COLO829 (cell line): ENCODE data around the gene RTN4RL2.

ENCODE experiments used
- DNase-seq: peaks from one replicate; pipeline ENCODE4 v3.0.0; 2012; ENCODE audit warnings: low spot score

RTN4RL2 gene

GRCh38 chr11:57481315-57481714 is 21.0 kb downstream of the RTN4RL2 start:
- no peak for DNase-seq

DNA sequence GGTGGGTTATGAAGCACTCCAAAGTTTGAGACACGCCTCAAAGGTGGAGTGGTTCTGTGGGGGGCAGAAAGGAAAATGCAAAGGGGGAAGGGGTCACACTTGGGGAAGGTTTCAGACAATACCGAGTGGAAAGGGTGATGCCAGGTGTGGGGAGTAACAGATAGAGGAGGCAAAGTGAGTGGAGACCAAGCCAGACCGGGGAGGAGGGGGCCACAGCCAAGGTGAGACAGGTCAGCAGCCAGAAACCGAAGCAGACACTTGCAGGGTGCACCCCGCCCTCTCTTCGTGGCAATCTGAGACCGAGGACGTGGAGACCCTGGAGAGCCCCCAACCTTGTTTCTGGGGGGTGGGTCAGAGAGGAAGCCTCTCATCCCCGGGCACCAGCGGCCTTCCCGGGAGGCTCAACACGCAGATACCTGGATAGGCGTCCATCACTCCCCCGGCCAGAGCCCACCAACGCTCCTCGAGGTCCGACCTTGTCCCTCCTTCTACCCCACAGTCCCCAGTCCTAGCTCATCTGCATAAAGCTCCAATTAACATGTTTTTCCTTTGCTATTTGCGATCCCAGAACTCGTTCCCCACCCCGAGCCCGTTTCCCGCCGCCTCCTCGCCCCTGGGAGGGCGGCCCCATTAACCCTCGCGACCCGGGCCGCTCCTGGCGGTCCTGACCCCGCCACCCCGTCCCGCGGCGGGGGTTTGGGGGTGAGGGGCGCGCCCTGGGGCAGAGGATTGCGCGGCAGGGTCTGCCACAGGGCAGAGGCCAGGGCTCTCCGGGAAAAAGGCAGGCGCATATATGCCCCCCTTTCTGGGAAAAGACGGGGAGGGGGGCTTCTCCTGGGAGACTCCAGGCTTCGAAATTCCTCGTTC is 21.8 kb downstream of the RTN4RL2 start:
- no peak for DNase-seq

- peak; percentile 43 for DNase-seq
These were observed 22.6 kb downstream of the RTN4RL2 start for GRCh38 chr11:57482782-57483561.

DNA sequence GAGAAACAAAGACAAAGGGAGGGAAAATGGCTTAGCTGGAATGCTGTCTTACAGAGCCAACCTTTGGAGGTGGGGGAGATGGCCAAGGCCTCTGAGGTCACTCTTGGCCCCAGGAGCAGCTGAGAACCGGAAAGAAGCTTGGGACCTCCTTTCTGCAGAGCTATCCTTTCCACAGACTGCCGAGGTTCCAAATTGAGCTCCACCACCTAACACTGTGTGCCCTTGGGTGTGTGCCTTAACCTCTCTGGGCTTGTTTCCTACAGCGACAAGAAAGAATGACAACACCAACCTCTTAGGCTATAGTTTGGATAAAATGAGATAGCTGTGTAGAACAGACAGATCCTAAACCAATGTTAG is 23.2 kb downstream of the RTN4RL2 start:
- DNase-seq: no peak

DNA sequence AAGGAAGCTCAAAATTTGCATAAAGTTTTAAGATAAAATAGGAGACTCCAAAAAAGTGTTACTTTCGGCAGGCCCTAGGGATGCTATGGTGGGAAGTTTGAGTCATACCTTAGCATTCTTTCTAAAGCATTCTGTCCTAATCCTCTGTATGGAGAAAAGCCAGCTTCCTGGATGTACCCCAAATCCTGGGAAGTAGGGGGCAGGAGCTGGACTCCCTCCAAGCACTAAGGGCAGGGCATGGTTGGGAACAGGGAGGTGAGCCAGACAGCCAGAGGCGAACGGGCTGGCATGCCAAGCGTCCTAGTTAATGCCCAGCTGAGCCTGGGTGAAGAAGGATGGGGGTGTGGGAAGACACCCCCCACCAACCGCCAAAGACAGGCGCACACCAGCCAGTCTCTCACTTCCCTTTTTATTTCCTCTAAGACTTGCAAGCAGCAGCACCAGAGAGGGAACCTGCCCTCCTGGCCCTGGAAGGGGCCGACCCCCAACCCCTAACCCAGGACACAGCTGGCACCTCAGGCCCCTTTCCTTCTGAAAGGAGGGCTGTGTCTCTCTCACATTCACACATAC is 23.9 kb downstream of the RTN4RL2 start:
- DNase-seq: no peak

DNA sequence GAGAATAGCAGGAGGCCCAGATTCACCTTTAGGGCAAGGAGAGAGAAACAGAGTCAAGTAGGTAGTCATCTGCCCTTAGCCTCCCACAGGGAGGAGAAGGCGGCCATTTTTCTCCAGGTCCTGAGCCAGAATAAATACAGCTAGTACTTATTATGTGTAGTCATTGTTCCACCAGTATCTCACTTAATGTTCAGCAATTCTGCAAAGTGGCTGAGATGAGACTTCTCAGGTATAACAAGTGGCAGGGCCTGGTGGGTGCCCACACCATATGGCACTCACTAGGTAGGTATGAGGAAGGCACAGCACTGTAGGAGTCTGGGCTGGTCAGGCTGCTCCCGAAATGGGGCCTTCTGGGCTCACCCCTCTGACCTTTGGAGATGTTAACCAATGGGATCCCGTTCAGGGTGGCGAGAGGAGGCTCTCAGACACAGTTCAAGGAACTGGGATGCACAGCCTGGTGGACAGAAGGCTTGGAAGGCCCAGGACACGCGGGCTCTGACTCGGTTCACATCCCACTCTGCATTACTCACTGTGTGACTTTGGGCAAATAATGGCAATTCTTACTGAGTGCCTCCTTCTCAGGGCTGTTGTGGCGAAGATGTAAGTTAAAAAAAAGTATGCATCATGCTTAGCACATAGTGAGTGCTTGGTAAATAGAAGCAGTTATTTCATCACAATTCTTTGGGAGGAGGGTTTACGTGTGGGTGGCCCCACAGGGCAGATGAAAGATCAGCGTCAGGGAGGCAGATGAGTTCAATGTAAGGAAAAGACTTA is 25.1 kb downstream of the RTN4RL2 start:
- no peak for DNase-seq

DNA sequence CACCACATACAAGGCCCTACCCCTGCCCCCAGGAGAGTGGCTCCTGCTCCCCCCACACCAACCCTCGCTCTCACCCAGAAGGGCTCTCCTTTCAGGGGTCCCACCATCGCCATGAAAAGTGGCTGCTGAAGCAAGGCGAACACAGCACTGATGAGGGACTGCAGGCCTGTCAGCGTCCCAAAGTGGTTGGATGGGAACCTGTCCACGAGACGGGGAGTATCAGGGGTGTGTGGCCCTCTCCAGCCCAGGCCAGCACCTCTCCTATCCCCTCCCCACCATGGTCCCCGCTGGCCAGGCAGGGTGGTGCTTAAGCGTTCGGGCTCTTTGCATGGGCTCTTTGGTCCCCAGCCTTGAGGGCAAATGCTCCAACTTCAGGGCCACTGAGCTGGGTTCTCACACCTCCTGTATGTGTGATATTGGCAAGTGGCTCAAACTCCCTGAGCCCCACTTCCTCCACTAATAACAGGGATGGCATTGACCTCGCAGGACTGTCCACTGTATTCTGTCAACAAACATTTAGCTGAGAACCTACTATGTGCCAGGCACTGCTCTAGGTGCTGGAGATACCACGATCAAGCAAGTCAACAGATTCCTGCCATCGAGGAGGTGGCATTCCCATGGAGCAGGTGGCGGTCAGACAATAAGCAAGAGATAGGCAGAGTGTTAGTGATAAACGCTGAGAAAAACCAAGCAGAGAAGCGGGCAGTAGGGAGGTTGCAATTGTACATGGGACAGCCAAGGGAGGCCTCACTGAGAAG is 26.9 kb downstream of the RTN4RL2 start:
- DNase-seq: no peak

- DNase-seq: no peak
These were observed 27.8 kb downstream of the RTN4RL2 start for GRCh38 chr11:57487920-57488659.

DNA sequence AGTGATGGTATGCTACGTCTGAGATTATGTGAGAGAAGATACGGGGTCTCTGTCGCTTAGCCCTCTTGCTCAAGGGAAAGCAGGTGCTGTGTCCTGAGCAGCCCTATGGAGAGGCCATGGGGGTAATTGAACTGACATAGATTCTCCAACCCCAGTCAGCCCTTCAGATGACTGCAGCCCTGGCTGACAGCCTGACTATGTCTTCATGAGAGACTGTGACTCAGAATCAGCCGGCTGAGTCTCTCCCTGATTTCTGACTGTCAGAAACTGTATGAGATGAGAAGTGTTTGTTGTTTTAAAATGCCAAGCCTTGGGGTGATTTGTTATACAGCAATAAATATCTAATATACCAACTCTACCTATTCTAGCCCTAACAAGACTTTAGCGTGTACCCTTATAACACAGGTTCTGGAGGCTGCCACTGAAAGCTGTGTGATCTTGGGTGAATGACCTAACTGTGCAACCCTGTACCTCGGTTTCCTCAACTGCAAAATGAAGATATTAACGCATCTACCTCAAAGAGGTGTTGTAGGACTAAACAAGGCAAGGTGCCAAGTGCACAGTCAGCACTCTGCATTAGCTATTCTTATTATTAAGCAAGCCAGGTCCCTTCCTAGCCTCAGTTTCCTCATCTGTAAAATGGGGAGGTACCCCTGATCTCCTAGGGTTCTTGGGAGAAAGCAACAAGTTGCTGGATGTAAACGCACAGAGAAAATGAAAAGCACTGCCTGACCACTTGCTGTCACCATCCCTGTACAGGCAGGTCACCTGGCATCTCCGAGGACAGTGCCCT is 30.3 kb downstream of the RTN4RL2 start:
- DNase-seq: no peak

DNA sequence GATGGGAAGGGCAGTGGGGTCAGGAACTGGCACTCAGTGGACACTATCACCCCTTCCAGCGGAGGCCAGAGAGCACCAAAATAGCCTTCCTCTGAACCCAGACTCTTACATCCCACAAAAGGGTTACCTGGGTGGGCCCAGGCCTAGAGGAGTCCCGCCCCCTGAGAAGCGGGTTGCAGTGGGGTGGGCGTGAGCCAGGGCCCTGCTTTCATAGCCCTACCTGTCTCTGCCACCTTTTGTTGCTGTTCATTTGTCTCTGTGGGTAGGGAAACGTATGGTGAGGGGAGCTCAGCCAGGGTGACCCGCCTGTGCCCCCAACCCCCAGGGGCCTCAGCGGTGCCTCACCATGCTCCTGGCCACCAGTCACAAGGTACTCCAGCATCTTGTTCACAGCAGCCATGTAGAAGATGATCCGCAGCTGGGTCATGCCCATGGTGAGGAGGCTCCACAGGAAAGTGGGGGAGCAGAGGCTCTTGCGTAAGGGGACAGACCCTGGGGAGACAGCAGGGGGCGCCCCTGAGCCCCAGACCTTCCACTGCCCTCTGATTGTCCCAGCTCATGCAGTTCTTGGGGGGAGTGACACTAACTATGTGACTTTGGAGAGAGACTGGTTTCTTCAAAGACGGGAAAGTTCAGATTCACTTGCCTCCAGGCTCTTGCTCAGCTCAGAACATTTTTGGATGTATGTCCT is 31.2 kb downstream of the RTN4RL2 start:
- DNase-seq: no peak

DNA sequence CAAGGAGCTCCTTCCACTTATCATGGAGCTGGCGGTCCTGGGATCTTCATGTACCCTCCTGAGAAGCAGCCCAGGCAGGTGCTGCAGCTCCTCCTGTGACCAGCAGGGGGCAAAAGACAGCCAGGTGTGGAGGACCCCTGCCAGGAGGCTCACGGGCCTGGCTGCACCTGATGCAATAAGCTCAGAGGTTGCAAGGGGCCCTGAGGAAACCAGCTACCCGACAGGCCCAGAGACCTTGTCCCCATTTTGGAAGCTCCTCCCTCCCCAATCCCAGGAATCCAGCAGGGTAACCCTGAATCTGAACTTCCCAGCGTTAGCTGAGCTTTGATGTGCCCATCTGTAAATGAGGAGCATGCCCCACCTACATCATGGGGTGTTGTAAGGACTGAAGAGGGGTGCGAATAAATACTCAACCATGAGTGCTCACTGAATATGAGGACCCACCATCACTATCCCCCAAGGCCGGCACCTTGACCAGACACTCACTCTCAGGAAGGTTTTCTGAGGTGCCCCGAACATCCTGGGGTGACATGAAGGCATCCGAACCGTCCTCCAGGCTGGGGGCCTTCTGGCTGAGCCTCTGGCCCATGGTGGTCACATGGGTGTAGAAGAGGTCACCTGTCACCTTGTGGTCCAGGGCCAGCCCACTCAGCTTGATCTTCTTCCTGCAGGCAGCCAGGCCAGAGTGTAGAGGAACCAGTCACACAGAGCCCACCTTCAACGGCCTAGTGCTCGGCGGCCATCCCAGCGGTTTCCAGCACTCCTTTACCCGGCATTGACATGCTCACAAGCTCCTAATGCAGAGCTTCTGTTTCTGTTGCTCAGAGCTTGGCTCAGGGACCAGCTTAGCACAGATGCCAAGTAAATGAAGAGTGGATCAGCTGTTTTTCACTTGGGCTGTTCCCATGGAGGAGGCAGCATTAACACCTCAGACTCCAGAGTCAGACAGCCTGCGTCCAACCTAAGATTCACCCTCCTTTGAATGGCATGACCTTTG is 33.5 kb downstream of the RTN4RL2 start:
- DNase-seq: no peak

GRCh38 chr11:57496109-57496820 is 35.9 kb downstream of the RTN4RL2 start:
- DNase-seq: no peak

GRCh38 chr11:57497303-57498247 is 37.2 kb downstream of the RTN4RL2 start:
- DNase-seq: no peak

GRCh38 chr11:57498540-57498939 is 38.2 kb downstream of the RTN4RL2 start:
- no peak for DNase-seq

DNA sequence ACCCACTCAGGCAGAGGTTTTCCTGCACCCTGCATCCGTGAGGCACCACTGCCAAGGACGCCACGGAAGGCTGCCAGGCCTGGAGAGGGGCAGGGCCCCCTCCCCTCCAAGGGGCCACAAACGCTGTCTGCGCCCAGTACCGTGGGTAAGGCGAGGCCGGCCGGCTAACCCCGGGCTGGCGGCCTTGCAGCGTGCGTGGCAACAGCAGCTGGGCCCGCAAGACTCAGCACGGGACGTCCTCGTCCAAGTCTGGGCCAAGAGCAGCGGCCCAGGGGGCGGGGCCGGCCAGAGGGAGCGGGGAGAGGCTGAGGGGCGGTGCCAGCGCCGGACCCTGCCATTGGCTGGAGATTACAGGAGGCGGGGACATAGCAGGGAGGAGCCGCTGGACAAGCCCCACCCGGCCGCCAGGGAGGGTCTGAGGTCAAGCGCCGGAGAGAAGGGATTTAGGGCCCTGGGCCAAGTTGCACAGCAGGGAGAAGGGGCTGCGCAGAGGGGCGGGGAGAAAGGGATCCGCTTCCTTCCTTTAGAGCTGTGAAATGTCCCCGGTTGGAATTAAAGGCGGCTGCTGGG is 39.2 kb downstream of the RTN4RL2 start:
- peak; percentile 98 for DNase-seq

- no peak for DNase-seq
These were observed 39.7 kb downstream of the RTN4RL2 start for GRCh38 chr11:57499983-57500461.
